Measurements from ENCODE around the gene MRPL19.

DNA sequence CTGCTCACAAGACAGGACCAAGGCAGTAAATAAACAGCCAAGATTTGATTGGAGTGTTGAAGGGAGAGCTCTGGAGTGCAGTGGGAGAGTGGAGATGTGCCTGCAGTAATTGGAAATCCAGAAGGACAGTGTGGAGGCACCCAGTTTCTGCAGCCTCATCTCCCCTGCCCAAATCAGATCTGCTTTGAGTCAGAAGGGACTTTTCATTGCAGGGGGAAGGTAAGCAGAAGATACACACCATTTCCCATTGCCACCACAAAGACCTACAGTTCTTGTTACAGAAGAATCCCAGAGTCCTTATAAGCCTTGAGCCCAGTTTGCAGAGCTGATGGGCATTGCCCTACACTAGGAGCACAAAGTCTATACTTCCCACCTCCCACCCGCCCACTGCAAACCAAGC is 91.4 kb downstream of the MRPL19 start:
- TF ChIP-seq, protein P1, sequence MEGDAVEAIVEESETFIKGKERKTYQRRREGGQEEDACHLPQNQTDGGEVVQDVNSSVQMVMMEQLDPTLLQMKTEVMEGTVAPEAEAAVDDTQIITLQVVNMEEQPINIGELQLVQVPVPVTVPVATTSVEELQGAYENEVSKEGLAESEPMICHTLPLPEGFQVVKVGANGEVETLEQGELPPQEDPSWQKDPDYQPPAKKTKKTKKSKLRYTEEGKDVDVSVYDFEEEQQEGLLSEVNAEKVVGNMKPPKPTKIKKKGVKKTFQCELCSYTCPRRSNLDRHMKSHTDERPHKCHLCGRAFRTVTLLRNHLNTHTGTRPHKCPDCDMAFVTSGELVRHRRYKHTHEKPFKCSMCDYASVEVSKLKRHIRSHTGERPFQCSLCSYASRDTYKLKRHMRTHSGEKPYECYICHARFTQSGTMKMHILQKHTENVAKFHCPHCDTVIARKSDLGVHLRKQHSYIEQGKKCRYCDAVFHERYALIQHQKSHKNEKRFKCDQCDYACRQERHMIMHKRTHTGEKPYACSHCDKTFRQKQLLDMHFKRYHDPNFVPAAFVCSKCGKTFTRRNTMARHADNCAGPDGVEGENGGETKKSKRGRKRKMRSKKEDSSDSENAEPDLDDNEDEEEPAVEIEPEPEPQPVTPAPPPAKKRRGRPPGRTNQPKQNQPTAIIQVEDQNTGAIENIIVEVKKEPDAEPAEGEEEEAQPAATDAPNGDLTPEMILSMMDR (IDR thresholded peaks at IDR 0.05; ENCODE audit: insufficient read depth, low read length), result no peak
- TF ChIP-seq, protein P2, sequence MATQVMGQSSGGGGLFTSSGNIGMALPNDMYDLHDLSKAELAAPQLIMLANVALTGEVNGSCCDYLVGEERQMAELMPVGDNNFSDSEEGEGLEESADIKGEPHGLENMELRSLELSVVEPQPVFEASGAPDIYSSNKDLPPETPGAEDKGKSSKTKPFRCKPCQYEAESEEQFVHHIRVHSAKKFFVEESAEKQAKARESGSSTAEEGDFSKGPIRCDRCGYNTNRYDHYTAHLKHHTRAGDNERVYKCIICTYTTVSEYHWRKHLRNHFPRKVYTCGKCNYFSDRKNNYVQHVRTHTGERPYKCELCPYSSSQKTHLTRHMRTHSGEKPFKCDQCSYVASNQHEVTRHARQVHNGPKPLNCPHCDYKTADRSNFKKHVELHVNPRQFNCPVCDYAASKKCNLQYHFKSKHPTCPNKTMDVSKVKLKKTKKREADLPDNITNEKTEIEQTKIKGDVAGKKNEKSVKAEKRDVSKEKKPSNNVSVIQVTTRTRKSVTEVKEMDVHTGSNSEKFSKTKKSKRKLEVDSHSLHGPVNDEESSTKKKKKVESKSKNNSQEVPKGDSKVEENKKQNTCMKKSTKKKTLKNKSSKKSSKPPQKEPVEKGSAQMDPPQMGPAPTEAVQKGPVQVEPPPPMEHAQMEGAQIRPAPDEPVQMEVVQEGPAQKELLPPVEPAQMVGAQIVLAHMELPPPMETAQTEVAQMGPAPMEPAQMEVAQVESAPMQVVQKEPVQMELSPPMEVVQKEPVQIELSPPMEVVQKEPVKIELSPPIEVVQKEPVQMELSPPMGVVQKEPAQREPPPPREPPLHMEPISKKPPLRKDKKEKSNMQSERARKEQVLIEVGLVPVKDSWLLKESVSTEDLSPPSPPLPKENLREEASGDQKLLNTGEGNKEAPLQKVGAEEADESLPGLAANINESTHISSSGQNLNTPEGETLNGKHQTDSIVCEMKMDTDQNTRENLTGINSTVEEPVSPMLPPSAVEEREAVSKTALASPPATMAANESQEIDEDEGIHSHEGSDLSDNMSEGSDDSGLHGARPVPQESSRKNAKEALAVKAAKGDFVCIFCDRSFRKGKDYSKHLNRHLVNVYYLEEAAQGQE (IDR thresholded peaks at IDR 0.05; ENCODE audit: insufficient replicate concordance, low read depth), result no peak
- TF ChIP-seq SPI1 (IDR thresholded peaks at IDR 0.05; ENCODE audit: borderline replicate concordance, low read depth) (no peak), POLR2AphosphoS5 (IDR thresholded peaks at IDR 0.05; ENCODE audit: low read depth) (no peak), GABPA (IDR thresholded peaks at IDR 0.05; ENCODE audit: low read depth) (no peak)
